ENCODE data around the gene GAL3ST2.

Gene GAL3ST2

DNA sequence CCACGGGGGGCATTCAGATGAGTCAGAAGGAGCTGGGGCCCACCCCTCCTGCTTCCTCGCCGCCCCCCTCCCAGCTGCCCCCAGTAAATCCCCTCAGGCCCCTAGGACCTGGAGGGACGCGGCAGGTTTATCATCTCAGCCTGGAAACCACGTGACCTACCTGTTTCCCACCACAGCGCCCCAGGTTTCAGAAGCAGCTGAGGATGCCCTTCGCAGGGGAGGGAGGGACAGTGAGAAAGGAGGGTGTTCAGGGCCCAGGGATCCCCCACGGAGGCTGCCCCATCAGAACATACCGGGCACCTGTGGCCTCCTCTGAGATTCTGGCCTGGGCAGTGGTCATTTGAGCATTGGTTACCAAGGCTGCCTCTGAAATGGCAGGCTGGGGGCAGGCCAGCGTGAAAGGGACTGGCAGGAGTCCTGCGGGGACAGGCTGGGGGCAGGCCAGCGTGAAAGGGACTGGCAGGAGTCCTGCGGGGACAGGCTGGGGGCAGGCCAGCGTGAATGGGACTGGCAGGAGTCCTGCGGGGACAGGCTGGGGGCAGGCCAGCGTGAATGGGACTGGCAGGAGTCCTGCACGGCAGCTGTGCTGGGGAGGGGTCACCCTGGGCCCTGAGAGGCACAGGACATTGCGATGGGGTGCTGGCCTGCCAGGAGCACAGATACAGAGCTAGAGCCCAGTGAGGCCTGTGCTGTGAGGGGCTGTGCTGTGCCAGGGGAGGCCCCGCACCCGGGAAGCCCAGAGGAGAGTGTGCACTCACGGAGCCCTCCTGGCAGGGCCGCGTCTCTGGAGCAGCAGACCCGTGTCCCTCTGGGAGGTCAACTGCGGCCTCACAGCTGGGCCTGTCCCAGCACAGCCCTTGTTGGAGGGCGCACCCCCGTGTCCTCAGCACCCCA lies 33.9 kb downstream of the GAL3ST2 start:
- Histone ChIP-seq H3K4me3 (no peak overlapping the region), H3K27ac (no peak overlapping the region), H3K9ac (ENCODE audit: insufficient read length) (no peak overlapping the region), H3K36me3 (ENCODE audit: insufficient read depth, low read length) (no peaks in the 10 kb centered on the region), H3K9me3 (ENCODE audit: low read depth, low read length) (no peaks in the 10 kb centered on the region)
- no peak for DNase-seq (ENCODE audit: low read depth, low spot score)
- TF ChIP-seq EZH2 (IDR thresholded peaks at IDR 0.05), result no peak

DNA sequence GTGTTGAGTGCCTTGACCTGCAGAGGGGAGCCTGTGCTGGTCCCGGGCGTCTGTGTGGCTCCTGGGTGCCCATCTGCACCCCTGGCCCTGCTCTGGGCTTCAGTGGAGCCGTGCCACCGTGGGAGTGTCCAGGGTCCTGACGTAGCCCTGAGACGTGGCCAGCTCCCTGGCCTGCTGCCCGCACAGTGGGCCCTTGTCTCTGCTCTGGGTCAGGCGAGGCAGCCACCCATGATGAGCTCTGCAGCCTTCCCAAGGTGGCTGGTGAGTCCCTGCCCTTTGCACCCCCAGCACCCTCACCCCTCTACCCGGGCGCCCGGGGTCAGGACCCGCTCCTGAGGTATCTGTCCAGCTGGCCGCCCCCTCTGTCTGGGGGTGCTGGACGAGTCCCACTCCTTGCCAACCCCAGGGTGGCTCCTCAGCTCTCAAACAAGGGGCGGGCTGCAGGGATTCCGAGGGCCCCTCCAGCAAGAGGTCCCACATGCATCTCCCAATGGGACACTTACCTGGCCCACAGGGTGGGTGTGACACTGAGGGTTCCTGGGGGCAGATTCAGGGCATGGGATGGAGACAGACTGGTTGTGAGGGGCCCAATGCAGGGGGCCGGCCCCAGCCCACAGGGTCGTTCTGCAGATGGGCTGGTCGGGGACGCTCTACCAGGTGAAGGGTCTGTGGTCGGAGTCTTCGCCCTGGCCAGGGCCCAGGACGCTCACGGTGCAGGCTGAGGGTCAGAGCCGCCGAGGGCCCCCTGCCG lies 34.8 kb downstream of the GAL3ST2 start:
- Histone ChIP-seq H3K27ac (no peak overlapping the region), H3K36me3 (ENCODE audit: insufficient read depth, low read length) (no peaks in the 10 kb centered on the region), H3K9me3 (ENCODE audit: low read depth, low read length) (no peaks in the 10 kb centered on the region), H3K4me3 (no peak overlapping the region), H3K9ac (ENCODE audit: insufficient read length) (no peak overlapping the region)
- no peak for TF ChIP-seq EZH2 (IDR thresholded peaks at IDR 0.05)
- no peak for TF ChIP-seq POLR2AphosphoS5 (IDR thresholded peaks at IDR 0.05; ENCODE audit: borderline replicate concordance, low read depth, low read length)
- no peak for TF ChIP-seq FOXP2 (optimal IDR thresholded peaks at IDR 0.05; ENCODE audit: control extremely low read depth, extremely low read length, insufficient read depth)
- no peak for DNase-seq (ENCODE audit: low read depth, low spot score)

DNA sequence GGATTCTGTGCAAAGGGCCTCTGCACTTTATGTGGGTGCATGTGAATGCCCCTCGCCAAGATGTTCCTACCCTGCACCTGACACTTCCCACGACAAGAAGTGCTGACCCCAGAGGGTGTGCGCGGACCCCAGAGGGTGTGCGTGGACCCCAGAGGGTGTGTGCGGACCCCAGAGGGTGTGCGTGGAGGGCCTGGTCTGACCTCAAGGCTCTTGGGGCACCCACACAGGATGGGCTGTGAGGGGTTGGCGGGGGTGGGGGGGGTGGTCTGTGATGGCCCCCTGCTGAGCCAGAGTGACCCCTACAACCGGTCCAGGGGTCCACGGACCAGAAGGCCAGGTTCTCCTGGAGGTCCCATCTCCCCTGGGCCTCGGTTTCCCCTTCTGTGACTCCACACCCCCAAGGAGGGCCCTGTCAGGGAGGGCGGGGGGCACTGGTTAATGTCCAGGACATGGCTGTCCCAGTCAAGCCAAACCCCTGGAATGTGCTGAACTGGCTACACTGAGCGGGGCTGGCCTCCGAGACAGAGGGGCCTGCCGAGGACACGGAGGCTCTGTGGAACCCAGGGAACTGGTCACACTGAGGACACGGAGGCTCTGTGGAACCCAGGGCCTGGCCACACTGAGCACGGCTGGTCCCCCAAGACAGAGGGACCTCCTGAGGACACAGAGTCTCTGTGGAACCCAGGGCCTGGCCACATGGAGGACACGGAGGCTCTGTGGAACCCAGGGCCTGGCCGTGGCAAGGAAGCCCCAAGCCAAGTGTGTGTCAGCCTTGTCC lies 35.5 kb downstream of the GAL3ST2 start:
- no peak overlapping the region for H3K9ac ChIP-seq (ENCODE audit: insufficient read length)
- no peak for TF ChIP-seq POLR2AphosphoS5 (IDR thresholded peaks at IDR 0.05; ENCODE audit: borderline replicate concordance, low read depth, low read length)
- TF ChIP-seq FOXP2 (optimal IDR thresholded peaks at IDR 0.05; ENCODE audit: control extremely low read depth, extremely low read length, insufficient read depth), result no peak
- no peaks in the 10 kb centered on the region for H3K36me3 ChIP-seq (ENCODE audit: insufficient read depth, low read length)
- H3K27ac ChIP-seq, result no peak overlapping the region
- DNase-seq (ENCODE audit: low read depth, low spot score), result no peak
- no peak overlapping the region for H3K4me3 ChIP-seq
- no peaks in the 10 kb centered on the region for H3K9me3 ChIP-seq (ENCODE audit: low read depth, low read length)

DNA sequence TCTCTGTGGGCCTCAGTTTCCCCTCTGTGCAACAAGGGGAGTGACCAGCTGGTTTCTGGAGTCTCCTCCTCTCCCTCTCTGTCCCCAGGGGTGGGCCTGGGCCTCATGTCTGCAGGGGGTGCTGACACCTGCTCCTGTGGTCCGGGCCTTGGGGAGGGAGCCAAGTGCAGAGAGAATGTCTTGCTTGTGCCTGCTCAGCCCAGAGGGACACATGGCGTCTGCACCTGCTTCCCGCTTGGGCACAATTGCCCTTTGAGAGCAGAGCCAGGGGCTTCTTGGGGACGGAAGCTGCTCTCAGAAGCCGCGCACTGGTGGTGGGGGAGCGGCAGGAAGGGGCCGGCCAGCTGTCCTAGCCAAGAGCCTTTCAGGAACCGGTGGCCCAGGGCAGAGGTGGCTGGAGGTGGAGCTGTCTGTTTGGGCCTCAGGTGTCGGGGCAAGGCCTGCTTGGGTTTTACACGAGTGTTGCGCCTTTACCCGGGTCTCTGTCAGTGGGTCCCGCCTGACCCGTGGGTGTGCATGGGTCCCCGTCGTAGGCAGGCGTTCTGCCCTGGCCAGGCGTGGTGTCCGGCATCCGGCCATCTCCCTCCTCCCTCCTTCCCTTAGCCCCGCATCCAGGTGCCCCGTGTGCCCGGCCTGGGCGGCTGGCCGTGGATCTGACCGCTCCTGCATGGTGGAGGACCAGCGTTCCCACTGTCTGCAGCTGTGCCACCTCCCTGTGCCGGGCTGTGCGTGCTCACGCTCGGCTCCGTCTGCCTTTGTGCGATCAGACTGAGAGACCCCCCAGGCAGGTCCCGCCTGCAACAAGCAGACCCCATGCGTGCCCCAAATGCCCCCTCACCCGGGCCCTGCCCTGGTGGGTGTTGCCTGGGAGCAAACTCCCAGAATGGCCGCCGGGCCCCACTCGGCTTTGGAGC lies 36.4 kb downstream of the GAL3ST2 start:
- Histone ChIP-seq H3K36me3 (ENCODE audit: insufficient read depth, low read length) (no peaks in the 10 kb centered on the region), H3K4me3 (no peak overlapping the region), H3K27ac (peak overlapping the region; percentile 57), H3K9ac (ENCODE audit: insufficient read length) (no peak overlapping the region), H3K9me3 (ENCODE audit: low read depth, low read length) (no peaks in the 10 kb centered on the region)
- DNase-seq (ENCODE audit: low read depth, low spot score), result no peak
- no peak for TF ChIP-seq POLR2AphosphoS5 (IDR thresholded peaks at IDR 0.05; ENCODE audit: borderline replicate concordance, low read depth, low read length)
- no peak for TF ChIP-seq FOXP2 (optimal IDR thresholded peaks at IDR 0.05; ENCODE audit: control extremely low read depth, extremely low read length, insufficient read depth)
- TF ChIP-seq EZH2 (IDR thresholded peaks at IDR 0.05), result no peak

DNA sequence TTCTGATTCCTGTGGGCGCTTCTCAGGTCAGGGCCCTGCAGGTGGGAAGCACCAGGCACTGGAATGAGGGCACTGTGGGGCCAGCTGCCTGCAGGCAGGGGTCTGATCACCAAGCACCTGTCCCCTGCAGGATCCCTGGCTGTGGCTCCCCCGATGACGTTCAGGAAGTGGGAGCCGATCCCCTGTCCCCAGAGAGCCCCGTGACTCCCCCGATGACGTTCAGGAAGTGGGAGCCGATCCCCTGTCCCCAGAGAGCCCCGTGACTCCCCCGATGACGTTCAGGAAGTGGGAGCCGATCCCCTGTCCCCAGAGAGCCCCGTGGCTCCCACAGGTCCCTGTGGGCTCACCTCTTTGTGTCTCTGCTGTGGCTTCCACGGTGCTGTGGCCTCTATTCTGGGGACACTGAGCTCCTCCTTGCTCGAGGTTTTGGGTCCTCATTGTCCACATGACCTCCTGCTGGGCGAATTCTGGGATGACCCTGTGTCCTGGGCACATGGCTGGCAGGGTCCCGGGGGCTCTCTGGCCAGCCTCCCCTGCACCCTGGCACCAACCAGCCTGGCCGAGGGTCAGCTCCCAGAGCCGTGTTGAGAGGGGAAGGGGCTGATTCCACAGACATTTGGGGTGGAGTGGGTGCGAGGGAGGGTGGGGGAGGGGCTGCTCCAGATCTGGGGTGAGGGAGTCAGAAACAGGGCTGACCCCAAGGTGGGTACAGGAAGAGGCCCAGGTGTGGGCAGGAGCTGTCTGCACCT lies 37.2 kb downstream of the GAL3ST2 start:
- no peaks in the 10 kb centered on the region for H3K9me3 ChIP-seq (ENCODE audit: low read depth, low read length)
- no peak for DNase-seq (ENCODE audit: low read depth, low spot score)
- H3K36me3 ChIP-seq (ENCODE audit: insufficient read depth, low read length), result no peaks in the 10 kb centered on the region
- TF ChIP-seq EZH2 (IDR thresholded peaks at IDR 0.05) (no peak), FOXP2 (optimal IDR thresholded peaks at IDR 0.05; ENCODE audit: control extremely low read depth, extremely low read length, insufficient read depth) (no peak), POLR2AphosphoS5 (IDR thresholded peaks at IDR 0.05; ENCODE audit: borderline replicate concordance, low read depth, low read length) (peak; percentile 30; the same call in 1 of the 2 replicates)
- H3K9ac ChIP-seq (ENCODE audit: insufficient read length), result peak overlapping the region; percentile 70
- H3K4me3 ChIP-seq, result peak overlapping the region; percentile 38; the same call in 1 of the 2 replicates
- peak overlapping the region; percentile 78 for H3K27ac ChIP-seq

DNA sequence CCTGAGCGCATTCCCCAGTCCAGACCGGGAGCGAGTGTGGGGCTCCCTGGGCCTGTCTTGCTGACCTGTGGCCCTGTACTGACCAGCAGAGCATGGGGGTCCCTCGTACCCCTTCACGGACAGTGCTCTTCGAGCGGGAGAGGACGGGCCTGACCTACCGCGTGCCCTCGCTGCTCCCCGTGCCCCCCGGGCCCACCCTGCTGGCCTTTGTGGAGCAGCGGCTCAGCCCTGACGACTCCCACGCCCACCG lies 37.7 kb downstream of the GAL3ST2 start:
- Histone ChIP-seq H3K36me3 (ENCODE audit: insufficient read depth, low read length) (no peaks in the 10 kb centered on the region), H3K9me3 (ENCODE audit: low read depth, low read length) (no peaks in the 10 kb centered on the region), H3K27ac (peak overlapping the region; percentile 42; the same call in 1 of the 2 replicates), H3K4me3 (no peak overlapping the region), H3K9ac (ENCODE audit: insufficient read length) (no peak overlapping the region)
- DNase-seq (ENCODE audit: low read depth, low spot score), result no peak
- TF ChIP-seq POLR2AphosphoS5 (IDR thresholded peaks at IDR 0.05; ENCODE audit: borderline replicate concordance, low read depth, low read length) (no peak), FOXP2 (optimal IDR thresholded peaks at IDR 0.05; ENCODE audit: control extremely low read depth, extremely low read length, insufficient read depth) (no peak), EZH2 (IDR thresholded peaks at IDR 0.05) (no peak)

Measured in SK-N-MC (cell line).